Measurements from ENCODE around the gene EPRS1. TPM values are rescaled to one million over a fixed set of nuclear protein-coding genes. Genes with fewer than 3 reads are reported as not detected.
"Not testable (repeated sequence)": the region's sequence is repeated elsewhere in the genome, so short reads cannot be mapped to it uniquely, and the experiment has no call there.

EPRS1 gene
- total RNA-seq, 1 donor from 2014 or later: 110 TPM

DNA sequence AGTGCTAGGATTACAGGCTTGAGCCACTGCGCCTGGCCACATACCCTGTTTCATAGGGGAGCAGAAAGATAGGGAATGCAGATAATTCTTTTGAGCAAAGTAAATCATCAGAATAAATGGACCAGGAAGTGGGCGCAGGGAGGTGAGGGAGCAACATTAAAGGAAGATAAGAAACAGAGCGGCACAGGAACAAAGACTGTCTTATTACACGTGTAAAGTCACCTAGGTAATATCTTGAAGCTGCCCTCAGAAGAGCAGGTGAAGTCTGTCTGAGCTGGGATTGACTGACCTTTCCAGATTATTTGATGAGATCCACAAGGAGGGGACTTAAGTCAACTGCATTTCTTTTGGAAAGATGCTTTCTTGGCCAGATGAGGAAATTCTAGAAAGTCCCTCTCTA lies 7.7 kb downstream of the EPRS1 start:
- DNase-seq: no peak

DNA sequence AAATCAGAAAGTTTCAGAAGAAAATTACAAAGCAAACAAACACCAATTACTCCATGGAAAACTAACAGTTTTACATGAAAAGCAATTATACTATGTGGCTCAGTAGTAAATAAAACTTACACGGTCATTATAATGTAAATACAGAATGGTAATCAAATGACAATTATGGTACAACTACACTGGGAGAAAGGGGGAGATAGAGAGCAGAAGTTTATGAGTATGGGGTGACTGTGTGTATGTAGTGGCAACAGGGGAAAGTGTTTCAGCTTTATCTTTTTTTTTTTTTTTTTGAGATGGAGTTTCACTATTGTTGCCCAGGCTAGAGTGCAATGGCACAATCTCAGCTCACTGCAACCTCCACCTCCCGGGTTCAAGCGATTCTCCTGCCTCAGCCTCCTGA lies 8.5 kb downstream of the EPRS1 start:
- not testable (repeated sequence) for DNase-seq

DNA sequence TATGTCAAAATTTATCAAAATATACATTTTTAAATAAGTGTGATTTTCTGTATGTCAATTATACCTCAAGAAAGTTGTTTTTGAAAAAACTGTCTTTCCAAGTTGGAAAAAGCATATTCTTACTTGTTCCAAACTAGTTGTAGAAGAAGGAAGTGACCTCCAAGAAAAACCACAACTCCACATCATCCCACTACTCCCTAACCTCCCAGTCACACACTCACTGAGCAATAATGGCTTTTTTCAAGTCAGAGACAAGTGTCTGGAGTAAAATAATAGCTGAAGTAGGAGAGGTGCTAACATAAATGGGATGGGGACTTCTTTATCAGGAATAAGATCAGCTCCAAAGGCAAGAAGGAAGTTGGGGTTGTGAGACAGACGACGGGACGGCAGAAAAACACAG lies 13.4 kb downstream of the EPRS1 start:
- DNase-seq: no peak

DNA sequence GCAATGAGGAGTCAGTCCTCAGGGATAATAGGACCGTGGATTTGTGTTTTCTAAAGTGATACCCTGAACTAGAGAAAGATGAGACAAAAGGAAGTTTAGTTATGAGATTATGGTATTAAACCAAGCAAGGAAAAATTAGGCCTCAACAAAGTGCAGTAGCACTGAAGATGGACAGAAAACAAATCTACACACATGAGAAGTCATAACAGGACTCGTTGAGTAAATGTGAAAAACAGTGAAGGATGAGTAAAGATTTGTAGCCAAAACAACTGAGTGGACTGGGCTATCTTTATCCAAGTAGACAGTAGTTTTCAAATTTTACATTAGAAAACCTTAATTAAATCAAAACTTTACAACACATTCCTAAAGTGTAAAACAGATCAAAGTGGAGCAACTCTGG lies 15.0 kb downstream of the EPRS1 start:
- no peak for DNase-seq

DNA sequence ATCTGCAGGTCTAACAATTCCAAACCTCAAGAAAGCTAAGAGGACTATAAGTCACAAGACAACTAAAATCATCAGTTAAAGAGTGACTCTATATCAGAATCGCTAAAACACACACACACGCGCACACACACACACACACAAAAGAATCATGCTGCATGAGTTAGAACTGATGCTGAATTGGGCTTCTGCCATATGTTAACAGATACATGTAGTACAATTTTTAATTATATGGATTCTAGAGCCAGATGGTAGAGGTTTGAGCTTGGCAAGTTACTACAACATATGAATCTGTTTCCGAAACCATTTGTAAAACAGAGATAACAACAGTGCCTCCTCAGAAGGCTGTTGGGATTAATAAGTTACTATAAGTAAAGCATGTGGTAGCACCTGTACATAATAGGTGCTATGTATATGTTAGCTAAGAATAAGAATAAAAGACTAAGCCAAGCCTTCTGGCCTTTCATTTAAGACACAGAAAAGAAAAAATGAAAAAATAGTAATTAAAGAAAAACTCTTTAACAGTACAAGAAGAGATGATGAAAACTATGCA lies 17.9 kb downstream of the EPRS1 start:
- DNase-seq: peak; percentile 5

DNA sequence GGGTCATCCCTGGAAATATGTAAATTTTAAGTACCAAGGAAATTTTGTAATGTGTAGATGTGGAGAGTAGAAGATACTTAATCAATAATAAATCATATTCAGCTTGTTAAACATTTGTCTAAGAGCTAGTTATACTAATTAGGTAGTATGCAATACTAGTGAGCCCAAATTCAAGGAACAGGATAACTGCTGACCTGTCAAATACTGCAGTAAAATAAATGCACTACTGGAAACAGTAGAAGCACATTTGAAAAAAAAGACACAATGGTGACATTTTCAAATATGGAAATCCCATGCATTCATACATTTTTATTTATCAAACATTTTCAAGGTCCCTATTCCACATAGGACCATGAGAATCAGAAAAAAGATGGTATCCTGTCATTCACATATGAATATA lies 27.2 kb downstream of the EPRS1 start:
- DNase-seq: no peak

DNA sequence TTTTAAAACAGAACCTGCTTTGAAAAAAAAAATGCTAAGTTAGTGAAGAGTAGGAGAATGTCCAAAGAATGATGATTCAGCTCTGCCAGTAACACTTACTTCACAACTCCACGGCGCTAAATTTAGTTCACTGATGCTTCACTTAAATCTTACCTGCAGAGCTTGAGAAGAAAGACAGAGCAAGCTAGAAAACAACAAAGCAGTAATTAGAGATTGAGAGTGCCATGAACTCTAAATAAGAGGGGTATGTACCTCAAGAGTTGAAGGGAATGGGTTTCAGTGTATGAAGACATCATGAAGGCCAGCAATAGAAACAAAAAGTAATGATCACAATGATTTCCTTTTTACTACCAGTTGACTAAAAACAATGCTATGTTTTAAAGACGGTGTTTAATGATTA lies 32.8 kb downstream of the EPRS1 start:
- no peak for DNase-seq

DNA sequence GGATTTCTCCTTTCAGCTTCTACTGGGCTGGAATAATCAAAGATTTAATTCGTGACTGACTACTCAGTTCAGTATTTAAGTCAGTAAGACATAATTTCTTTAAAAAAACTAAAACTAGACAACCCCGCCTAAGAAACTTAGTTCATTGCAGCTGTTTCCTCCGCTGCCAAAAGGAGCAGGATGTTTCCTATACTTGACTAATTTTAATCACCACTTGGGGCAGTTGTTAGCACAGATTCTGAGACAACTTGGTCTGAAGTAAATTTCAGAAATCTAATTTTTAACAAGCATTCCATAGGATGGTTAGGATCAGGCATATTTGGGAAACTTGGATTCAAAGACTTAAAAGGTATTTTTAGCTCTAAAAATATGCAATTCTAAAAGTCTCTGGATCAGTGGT lies 34.0 kb downstream of the EPRS1 start:
- peak; percentile 65 for DNase-seq

DNA sequence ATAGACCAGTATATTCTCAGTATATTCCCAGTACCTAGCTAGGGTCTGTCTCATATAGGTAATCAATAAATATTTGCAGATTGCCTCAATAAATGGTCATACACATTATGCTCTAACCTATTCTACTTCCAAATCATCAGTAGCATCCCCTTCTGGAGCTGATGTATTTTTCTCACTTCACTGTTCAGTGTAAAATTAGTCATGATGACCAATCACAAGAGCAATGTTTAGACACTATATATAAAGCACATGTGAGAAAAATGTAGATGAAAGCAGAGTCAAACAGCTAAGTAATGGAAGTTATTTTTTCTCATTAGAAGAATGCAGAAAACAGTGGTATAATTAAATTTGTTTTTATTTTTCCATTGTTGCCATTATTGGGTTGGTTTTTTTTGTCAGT lies 34.7 kb downstream of the EPRS1 start:
- no peak for DNase-seq

DNA sequence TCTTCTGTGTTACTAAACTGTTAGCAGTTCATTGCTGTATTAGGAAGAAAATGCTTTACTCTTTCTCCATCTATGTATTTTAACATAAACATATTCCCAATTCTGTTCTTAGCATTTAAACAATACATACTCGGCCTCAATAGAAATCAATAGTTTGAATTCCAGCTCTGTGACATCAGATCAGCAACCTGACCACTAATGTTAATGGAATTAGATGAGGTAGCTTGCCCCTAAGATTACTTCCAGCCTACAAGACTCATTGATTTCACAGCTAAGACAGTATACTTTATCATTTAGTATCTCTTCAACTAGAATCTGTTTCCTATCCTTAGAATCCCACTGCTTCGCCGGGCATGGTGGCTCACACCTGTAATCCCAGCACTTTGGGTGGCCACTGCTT lies 38.9 kb downstream of the EPRS1 start:
- DNase-seq: no peak

DNA sequence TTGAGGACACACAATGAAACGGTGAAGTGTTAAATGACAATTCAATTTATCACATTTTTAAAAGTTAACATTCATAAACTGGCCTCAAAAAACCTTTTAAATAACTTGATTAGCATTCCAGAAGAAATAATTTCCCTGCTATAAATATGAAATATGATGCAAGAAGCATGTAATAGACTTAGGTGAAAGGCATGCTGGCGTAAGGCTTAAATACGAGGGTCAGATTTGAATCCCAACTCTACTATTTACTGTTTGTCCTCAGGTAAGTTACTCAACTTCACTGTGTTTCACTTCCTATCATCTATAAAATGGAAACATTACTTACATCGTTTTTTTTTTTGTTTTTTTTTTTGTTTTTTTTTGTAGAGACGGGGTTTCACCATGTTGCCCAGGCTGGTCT lies 40.8 kb downstream of the EPRS1 start:
- no peak for DNase-seq

DNA sequence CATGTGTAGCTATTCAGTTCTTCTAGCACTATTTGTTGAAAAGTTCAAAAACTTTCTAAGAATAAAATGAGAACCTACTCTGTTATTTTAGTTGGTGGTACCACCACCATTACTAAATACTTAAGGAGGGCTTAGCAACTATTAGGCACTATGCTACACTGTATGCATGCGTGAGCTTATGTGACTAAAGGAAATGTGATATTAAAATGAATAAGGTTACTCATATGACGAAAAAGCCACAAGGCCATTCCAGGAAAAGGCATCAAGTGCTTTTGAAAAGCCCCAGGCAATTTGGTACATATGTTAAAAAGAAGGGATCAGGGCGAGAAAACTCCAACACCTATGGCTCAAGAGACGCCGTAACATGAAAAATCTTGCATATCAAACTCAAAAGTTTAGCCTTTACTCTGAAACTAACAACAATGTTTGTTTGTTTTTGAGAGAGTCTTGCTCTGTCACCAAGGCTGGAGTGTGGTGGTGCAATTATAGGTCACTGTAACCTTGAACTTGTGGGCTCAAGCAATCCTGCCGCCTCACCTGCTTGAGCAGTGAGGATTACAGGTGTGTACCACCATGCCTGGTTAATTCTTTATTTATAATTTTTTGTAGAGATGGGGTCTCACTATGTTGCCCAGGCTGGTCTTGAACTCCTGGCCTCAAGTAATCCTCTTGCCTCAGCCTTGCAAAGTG lies 42.5 kb downstream of the EPRS1 start:
- DNase-seq: no peak

DNA sequence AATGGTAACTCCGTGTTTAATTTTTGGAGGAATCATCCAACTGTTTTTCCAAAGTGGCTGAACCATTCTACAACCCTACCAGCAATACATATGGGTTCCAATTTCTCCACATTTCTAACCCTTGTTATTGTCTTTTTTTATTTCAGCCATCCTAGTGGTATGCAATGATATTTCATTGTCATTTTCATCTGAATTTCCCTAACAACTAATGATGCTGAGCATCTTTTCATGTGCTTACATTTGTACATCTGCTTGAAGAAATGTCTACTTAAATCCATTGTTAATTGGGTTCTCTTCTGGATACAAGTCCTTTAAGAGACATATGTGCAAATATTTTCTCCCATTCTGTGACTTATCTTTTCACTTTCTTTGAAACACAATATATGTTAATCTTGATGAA lies 43.3 kb downstream of the EPRS1 start:
- no peak for DNase-seq

DNA sequence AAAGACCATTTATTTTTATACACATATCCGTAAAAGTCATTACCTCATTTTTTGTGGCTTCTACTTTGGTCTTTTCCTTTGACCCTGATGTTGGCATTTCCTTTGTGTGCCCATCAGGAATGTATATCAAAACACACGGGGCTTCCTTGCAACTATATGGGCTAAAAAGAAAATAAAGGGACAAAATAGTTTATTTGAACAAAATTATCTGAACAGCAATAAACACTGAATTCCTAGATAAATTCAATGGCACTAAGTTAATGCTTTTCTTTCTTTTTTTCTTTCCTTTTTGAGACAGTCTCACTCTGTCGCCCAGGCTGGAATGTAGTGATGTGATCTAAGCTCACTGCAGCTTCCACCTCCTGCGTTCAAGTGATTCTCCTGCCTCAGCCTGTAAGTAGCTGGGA lies 45.2 kb downstream of the EPRS1 start:
- DNase-seq: no peak

DNA sequence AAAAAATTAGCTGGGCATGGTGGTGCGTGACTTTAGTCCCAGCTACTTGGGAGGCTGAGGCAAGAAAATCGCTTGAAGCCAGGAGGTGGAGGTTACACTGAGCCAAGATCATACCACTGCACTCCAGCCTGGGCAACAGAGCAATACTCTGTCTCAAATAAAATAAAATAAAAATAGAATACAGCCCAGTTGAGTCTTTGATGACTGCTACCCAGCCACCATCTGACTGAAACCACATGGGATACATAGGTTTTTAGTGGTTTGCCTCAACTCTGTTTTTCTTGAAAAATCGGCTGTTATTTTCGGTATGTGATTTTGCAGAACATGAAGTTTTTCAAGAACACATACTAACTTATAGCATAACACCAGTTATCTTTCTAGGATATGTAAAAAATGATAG lies 46.5 kb downstream of the EPRS1 start:
- DNase-seq: no peak

Other genes with a start within 250 kb of the EPRS1 start
- gene SLC30A10, start 117.9 kb downstream of the EPRS1 start, total RNA-seq: 2.2 TPM
- gene BPNT1, start 43.3 kb upstream of the EPRS1 start, total RNA-seq: 20.3 TPM
- 89.8 TPM for gene IARS2, start 47.6 kb upstream of the EPRS1 start, total RNA-seq
- 37.0 TPM for gene RAB3GAP2, start 225.9 kb upstream of the EPRS1 start, total RNA-seq

Data from tongue (tissue), 2 donors.